Inferior parietal cortex (tissue), 1 donor: ENCODE results near the gene NVL.
"Not testable (repeated sequence)": the region's sequence is repeated elsewhere in the genome, so short reads cannot be mapped to it uniquely, and the experiment has no call there.

Experiments
- DNase-seq: peaks from one replicate; pipeline ENCODE4 v3.0.0-alpha.2; 2016; ENCODE audit errors: extremely low spot score

The NVL gene

GRCh38 chr1:224237119-224237881 is 92.7 kb downstream of the NVL start:
- DNase-seq, result no peak

GRCh38 chr1:224235813-224236493 is 94.0 kb downstream of the NVL start:
- no peak for DNase-seq

DNA sequence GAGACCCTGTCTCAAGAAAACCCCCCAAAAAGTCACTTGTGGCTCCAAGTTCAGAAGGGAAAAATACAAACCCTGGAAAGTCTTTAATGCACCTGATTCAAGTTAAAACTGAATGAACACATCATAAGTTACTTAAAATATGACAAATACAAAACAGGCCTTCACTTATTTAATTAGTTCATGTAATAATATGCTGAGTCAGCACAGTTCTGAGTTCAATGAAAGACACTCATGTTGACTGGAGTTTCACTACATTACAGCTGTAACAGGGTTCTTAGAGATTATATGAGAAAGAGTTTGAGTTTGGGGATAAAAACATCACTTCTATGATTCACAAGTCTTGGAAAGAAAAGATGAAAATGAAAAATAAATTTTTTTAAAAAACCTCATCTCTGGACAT is 96.0 kb downstream of the NVL start:
- DNase-seq, result no peak

DNA sequence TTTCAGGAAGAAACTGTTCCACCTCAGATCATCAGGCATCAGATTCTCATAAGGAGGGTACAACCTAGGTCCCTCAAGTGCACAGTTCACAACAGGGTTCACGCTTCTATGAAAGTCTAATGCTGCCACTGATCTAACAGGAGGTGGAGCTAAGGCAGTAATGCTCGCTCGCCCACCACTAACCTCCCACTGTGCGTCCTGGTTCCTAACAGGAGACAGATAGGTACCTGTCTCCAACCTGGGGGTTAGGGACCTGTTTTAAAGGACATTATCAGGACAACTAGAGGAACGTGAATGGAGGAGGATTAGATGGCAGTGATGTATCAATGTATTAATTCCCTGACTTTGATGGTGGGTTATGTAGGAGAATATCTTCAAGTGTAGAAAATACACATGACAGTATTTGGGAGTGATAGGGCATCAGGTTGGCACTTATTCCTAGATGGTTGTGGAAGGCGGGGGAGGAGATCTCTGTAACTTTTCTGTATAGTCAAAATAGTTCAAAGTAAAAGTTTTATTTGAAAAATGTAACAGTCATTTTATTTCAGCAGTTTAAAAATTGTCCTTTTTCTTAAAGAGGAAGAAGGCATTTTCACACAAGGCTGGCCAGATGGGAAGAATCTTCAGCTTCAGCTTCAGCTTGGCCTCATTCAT is 103.0 kb downstream of the NVL start:
- DNase-seq, result no peak

GRCh38 chr1:224223819-224224714 is 105.9 kb downstream of the NVL start:
- no peak for DNase-seq

DNA sequence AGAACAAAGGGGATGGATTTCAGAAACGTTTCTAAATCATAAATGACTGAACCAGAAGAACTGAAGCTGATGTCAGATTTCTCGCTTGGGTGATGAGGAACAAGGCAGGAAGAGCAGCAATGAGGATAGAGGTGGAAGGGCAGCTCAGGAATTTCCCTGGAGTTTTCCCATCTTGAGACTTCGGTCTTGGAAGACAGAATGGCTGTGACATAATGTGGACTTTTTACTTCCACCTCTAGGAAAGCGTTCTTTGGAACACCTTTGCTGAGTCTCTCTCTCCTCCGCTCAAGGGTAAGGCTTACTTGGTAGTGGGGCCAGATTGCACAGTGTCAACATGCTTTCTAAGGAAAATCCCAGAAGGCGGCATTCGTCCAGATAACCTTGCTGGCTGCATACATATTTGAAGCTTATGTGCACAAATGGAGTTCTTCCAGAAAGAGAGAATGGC is 110.3 kb downstream of the NVL start:
- DNase-seq, result no peak

DNA sequence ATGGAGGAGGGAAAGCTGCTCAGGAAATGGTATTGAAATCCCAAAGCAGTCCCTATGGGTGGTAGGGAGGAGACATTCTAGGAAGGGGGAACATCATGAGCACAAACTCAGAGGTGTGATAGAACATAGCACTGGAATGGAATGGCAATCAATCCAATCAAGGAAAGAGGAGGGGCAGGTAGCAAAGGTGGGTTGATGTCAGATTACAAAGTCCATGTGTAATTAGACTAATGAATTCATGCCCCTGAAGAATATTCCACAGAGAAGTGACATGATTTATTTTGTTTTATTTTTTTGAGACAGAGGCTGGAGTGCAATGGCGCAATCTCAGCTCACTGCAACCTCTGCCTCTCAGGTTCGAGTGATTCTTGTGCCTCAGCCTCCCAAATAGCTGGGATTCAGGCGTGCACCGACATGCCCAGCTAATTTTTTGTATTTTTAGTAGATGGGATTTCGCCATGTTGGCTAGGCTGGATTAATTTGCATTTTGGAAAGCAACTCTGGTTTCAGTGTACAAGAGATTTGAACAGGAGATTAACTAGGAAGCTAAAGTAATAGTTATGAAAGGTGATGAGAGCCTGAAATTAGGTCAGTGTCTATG is 110.9 kb downstream of the NVL start:
- DNase-seq, result no peak

GRCh38 chr1:224217655-224218623 is 112.0 kb downstream of the NVL start:
- no peak for DNase-seq

GRCh38 chr1:224216382-224216781 is 113.6 kb downstream of the NVL start:
- no peak for DNase-seq

DNA sequence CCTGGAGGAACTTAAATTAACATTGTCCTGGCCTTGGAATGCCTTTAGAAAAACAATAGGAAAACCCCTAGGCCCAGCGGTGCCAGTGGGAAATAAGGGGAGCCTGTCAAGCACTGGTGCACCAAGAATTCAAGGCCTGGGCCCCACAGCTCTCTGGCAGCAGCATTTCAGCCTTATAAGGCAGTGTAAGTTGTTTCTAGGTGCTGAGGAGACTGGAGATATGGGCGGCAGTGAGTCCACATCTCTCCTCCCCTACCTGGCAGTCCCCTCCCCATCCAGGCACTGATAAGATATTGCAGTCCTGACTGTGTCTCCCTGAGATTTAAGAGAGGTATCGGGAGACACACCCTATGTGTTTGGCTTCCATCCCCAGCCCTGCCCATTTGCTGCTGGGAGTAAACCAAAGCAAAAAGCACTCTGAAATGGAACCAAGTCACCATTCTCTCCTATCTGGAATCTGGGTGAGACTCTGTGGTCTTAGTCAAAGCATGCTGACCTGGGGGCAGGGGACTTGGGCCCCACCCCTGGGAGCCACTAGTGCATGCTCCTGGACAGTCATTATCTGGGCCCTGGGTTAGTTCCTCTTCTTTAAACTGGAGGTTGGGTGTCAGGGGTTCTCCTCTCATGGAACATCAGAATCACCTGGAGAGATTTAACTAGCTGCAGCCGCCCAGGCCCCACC is 116.4 kb downstream of the NVL start:
- no peak for DNase-seq

GRCh38 chr1:224212618-224213061 is 117.3 kb downstream of the NVL start:
- no peak for DNase-seq

GRCh38 chr1:224211206-224211962 is 118.6 kb downstream of the NVL start:
- no peak for DNase-seq

- not testable (repeated sequence) for DNase-seq
These were observed 123.9 kb downstream of the NVL start for GRCh38 chr1:224205931-224206538.

DNA sequence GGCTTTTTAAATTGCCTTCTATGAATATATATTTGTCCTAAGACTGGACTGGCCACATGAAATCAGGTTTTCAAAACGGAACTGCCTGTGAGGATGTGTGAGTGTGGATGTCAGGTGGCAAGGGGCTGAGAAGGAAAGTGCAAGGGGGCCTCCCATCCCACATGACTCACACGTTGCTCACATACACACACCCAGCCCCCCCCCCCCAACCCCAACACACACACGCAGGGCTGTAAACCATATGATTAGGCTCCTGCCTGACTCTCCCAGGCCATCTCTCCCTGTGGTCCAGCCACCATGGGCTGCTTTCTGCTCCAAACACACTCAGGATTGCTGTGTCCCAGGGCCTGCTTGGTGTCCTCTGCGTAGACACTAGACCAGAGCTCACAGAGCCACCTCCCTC is 124.5 kb downstream of the NVL start:
- DNase-seq, result no peak

- no peak for DNase-seq
These were observed 126.5 kb downstream of the NVL start for GRCh38 chr1:224203243-224204016.

- DNase-seq, result no peak
These were observed 128.1 kb downstream of the NVL start for GRCh38 chr1:224201853-224202252.

- DNase-seq, result no peak
These were observed 128.6 kb downstream of the NVL start for GRCh38 chr1:224201383-224201782.

GRCh38 chr1:224199679-224200078 is 130.3 kb downstream of the NVL start:
- DNase-seq, result no peak
